B cell (primary cell): ENCODE data around the gene DENND5B. TPM values are rescaled to one million over a fixed set of nuclear protein-coding genes. Genes with fewer than 3 reads are reported as not detected.

Experiments
- ATAC-seq: fragments of 200-7000 bp; cut with Tn5 transposase; one replicate; pipeline ENCODE4 v1.10.0; 2021; ENCODE audit warnings: low read depth, mild to moderate bottlenecking, moderate number of reproducible peaks, moderate library complexity
- CTCF ChIA-PET: fragments of 350-600 bp; sonication (Branson Sonifier 250); formaldehyde crosslinking; loops from one replicate; lab custom pipeline; 2021; ENCODE audit warnings: antibody characterized with exemption, inconsistent platforms; lab: Charles Lee
- POLR2A ChIA-PET: fragments of 350-600 bp; sonication (Branson Sonifier 250); formaldehyde crosslinking; loops from one replicate; lab custom pipeline; 2021; ENCODE audit warnings: antibody characterized with exemption; lab: Charles Lee
- DNase-seq: peaks from one replicate; pipeline ENCODE4 v3.0.0; 2013
- H2AFZ ChIP-seq: 2 replicates; pipeline ENCODE4 v1.6.1; 2012; ENCODE audit warnings: mild to moderate bottlenecking, low read depth, low read length; ENCODE audit not compliant: insufficient read depth, poor library complexity, severe bottlenecking
- H3K27ac ChIP-seq, 2 donors: 1 replicate in 1 of 2; 2 replicates in 1 of 2; pipeline ENCODE4 v1.5.1; 2012 to 2013; ENCODE audit warnings: low read length in 2 of 2, mild to moderate bottlenecking in 2 of 2, moderate library complexity in 1 of 2
- H3K27me3 ChIP-seq, 4 experiments: fragments of 200-600 bp in 1 of 4; sonication (generic) in 1 of 4; replicated peaks in 1 of 4; 1 replicate in 2 of 4; 2 replicates in 2 of 4; pipeline versions ENCODE4 v1.6.1 to v1.7.0; 2013 to 2016; ENCODE audit warnings: low read length in 3 of 4, mild to moderate bottlenecking in 2 of 4, mixed read lengths in 1 of 4, moderate library complexity in 1 of 4; ENCODE audit not compliant: insufficient read depth in 4 of 4, control insufficient read depth in 3 of 4; ENCODE audit errors: control extremely low read depth in 1 of 4
- H3K36me3 ChIP-seq, 2 experiments: replicated peaks in 1 of 2; 1 replicate in 1 of 2; 2 replicates in 1 of 2; pipeline versions ENCODE4 v1.6.1 to v1.7.1; 2013; ENCODE audit warnings: low read length in 1 of 2; ENCODE audit not compliant: insufficient read depth in 2 of 2, control insufficient read depth in 1 of 2; ENCODE audit errors: control extremely low read depth in 1 of 2, extremely low read depth in 1 of 2
- H3K4me1 ChIP-seq, 2 donors: fragments of 200-600 bp in 1 of 2; sonication (generic) in 1 of 2; 1 replicate in 1 of 2; 2 replicates in 1 of 2; pipeline versions ENCODE4 v1.5.1 to v1.6.1; 2013 to 2017; ENCODE audit warnings: low read length in 2 of 2; ENCODE audit not compliant: control insufficient read depth in 2 of 2, insufficient read depth in 2 of 2
- H3K4me2 ChIP-seq: replicated peaks from 2 replicates; pipeline ENCODE3; 2012; ENCODE audit warnings: mild to moderate bottlenecking, low read depth, low read length; ENCODE audit not compliant: poor library complexity, severe bottlenecking
- H3K4me3 ChIP-seq, 5 experiments: fragments of 200-600 bp in 1 of 5; sonication (generic) in 1 of 5; 1 replicate in 3 of 5; 2 replicates in 2 of 5; pipeline versions ENCODE4 v1.5.1 to v1.7.0; 2011 to 2016; ENCODE audit warnings: low read length in 4 of 5, mild to moderate bottlenecking in 4 of 5, low read depth in 2 of 5, control low read depth in 1 of 5, moderate library complexity in 1 of 5; ENCODE audit not compliant: insufficient read depth in 1 of 5; ENCODE audit errors: control extremely low read depth in 1 of 5, extremely low read depth in 1 of 5
- H3K79me2 ChIP-seq: fragments of 200-600 bp; sonication (generic); one replicate; pipeline ENCODE4 v1.6.0; 2016; ENCODE audit warnings: low read length; ENCODE audit not compliant: control insufficient read depth, insufficient read depth
- H3K9ac ChIP-seq: fragments of 200-600 bp; sonication (generic); 2 replicates; pipeline ENCODE4 v1.6.1; 2017; ENCODE audit warnings: mild to moderate bottlenecking, low read length, moderate library complexity
- H3K9me3 ChIP-seq, 3 donors: one replicate each; pipeline versions ENCODE4 v1.6.1 to v1.7.1; 2013; ENCODE audit warnings: low read length in 2 of 3; ENCODE audit not compliant: control insufficient read depth in 2 of 3, insufficient read depth in 1 of 3; ENCODE audit errors: control extremely low read depth in 1 of 3
- H4K20me1 ChIP-seq: 2 replicates; pipeline ENCODE4 v1.6.0; 2012; ENCODE audit warnings: mild to moderate bottlenecking, low read length; ENCODE audit not compliant: insufficient read depth, control insufficient read depth, poor library complexity, severe bottlenecking
- H3K27ac Mint-ChIP-seq: one replicate; pipeline ENCODE4 v1.8.0; 2021; ENCODE audit warnings: mixed read lengths
- H3K27me3 Mint-ChIP-seq: one replicate; pipeline ENCODE4 v1.8.0; 2021; ENCODE audit warnings: mixed read lengths
- H3K4me1 Mint-ChIP-seq: one replicate; pipeline ENCODE4 v1.8.0; 2021; ENCODE audit warnings: mixed read lengths
- H3K4me3 Mint-ChIP-seq: one replicate; pipeline ENCODE4 v1.8.0; 2021; ENCODE audit warnings: mixed read lengths
- H3K9me3 Mint-ChIP-seq: one replicate; pipeline ENCODE4 v1.8.0; 2022; ENCODE audit warnings: mixed read lengths; ENCODE audit not compliant: insufficient read depth
- EZH2 ChIP-seq: IDR thresholded peaks from 2 replicates; pipeline ENCODE4 v1.6.1; 2012; ENCODE audit warnings: borderline replicate concordance, low read depth, mild to moderate bottlenecking, moderate library complexity, low read length; ENCODE audit not compliant: insufficient read depth, poor library complexity, severe bottlenecking
- WGBS: methylation state at CpG from one replicate; pipeline ENCODE4 v1.1.5; 2013; ENCODE audit warnings: missing lambda C conversion rate; ENCODE audit not compliant: insufficient coverage; 5-methylcytosine and 5-hydroxymethylcytosine counted together
- intact Hi-C: fragments of 100-400 bp; cut with micrococcal nuclease; formaldehyde crosslinking; loops from one replicate; pipeline ENCODE4 v1.10.0; 2022
- polyA plus RNA-seq: library from polyadenylated mRNA; depleted of rRNA; stranded (reverse); fragments of >200 nt; gene quantifications from 2 replicates; pipeline ENCODE4 v1.2.3, GENCODE V29; 2012
- total RNA-seq, 2 donors: library from RNA; stranded (reverse); fragments of 120-200 nt in 1 of 2; gene quantifications; 1 replicate in 1 of 2; 2 replicates in 1 of 2; pipeline versions ENCODE4 v1.2.3 to v1.2.4, GENCODE V29; 2013 to 2022
- TF ChIP-seq, protein P1 (sequence below): fragments of 200-600 bp; IDR thresholded peaks from one replicate; pipeline ENCODE4 v1.8.0; 2022; ENCODE audit warnings: antibody characterized with exemption, mild to moderate bottlenecking

Gene DENND5B
- total and polyA plus RNA-seq, 2 donors (not counting 1 experiment from before 2014, with no cell fraction given), result 18.7 to 55.3 TPM

DNA sequence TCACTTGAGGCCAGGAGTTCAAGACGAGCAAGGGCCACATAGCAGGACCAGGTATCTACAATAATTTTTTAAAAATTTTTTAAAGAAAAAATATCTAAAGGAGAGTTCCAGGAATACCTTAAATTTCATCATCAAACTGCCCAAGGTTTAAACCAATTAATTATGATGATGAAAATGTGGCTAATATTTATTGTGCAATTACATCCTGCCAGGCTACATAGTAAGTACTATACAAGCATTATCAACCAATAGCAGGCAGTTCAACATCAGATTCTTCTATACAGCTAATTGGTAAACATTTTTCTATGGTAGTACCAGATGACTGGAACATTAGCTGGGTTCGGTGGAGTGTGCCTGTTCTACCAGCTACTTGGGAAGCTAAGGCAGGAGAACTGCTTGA, 24.4 kb downstream of the DENND5B start:
- TF ChIP-seq EZH2, result no peak
- TF ChIP-seq, protein P1, sequence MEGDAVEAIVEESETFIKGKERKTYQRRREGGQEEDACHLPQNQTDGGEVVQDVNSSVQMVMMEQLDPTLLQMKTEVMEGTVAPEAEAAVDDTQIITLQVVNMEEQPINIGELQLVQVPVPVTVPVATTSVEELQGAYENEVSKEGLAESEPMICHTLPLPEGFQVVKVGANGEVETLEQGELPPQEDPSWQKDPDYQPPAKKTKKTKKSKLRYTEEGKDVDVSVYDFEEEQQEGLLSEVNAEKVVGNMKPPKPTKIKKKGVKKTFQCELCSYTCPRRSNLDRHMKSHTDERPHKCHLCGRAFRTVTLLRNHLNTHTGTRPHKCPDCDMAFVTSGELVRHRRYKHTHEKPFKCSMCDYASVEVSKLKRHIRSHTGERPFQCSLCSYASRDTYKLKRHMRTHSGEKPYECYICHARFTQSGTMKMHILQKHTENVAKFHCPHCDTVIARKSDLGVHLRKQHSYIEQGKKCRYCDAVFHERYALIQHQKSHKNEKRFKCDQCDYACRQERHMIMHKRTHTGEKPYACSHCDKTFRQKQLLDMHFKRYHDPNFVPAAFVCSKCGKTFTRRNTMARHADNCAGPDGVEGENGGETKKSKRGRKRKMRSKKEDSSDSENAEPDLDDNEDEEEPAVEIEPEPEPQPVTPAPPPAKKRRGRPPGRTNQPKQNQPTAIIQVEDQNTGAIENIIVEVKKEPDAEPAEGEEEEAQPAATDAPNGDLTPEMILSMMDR, result no peak
- intact Hi-C loops, result no loop called here
- WGBS, result no CpG with 5 or more reads among the region's 2 CpGs
- CTCF ChIA-PET, result interaction anchor here (0.8 kb wide), 1 partner anchor 11 kb away, joined by 3 read pairs; no protein-coding TSS in a partner anchor
- H3K4me1 ChIP-seq, result peaks cover 45 to 56% of the 10 kb centered on the region in 2 donors
- H4K20me1 ChIP-seq, result peaks cover 67% of the 10 kb centered on the region
- H3K4me2 ChIP-seq, result no peak overlapping the region
- Mint-ChIP-seq H3K4me3 (no peak overlapping the region), H3K27ac (peak overlapping the region; percentile 53), H3K4me1 (peaks cover 66% of the 10 kb centered on the region), H3K27me3 (no peaks in the 10 kb centered on the region), H3K9me3 (no peaks in the 10 kb centered on the region)
- ATAC-seq (no peak), DNase-seq (no peak)
- POLR2A ChIA-PET, result no interaction called here
- no peak overlapping the region for H2AFZ ChIP-seq
- no peaks in the 10 kb centered on the region for H3K27me3 ChIP-seq
- H3K36me3 ChIP-seq, result peaks cover 2% of the 10 kb centered on the region in 2 experiments
- H3K79me2 ChIP-seq, result peaks cover 98% of the 10 kb centered on the region
- no peak overlapping the region for H3K9ac ChIP-seq
- no peak overlapping the region for H3K27ac ChIP-seq
- H3K4me3 ChIP-seq, result no peak overlapping the region
- peaks cover 0 to 4% (median 0%) of the 10 kb centered on the region in 3 donors for H3K9me3 ChIP-seq

DNA sequence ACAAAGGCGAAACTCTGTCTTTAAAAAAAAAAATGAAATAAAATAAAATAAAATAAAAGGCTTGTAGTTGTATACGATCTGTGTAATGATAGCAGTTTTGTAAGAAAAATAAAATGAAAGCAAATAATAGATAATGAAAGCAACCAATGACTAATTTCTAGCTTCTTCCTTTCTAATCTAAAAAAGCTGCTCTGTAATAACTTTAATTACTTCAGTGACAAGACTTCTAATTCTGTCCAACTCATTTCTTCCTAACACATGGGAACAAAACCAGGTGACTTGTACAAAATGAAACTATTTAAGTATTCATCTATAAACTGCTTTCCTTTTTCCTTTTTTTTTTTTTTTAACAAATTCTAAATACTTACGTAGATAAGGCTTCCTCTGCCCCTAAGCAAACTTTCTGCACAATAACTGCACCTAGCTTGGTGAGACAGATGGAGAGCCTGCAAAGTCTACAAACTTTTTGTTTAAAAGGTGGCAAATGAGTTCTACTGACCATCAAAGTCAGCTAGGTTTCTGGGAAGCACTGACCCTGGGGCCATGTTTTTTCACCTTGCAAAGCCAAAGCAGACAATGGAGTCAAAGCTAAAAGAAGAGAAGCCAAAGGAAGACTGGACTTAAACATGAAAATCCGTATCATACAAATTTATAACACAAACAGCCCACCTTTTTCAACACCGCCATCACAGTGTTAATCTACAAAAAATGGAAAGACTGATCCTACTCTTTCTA, 28.2 kb downstream of the DENND5B start:
- Histone ChIP-seq H3K79me2 (peaks cover 100% of the 10 kb centered on the region), H3K4me1 (peaks cover 32 to 47% of the 10 kb centered on the region in 2 donors), H3K27ac (no peak overlapping the region), H3K9me3 (peaks cover 0 to 4% (median 2%) of the 10 kb centered on the region in 3 donors), H3K9ac (no peak overlapping the region), H3K27me3 (no peaks in the 10 kb centered on the region), H4K20me1 (peaks cover 76% of the 10 kb centered on the region), H3K4me3 (no peak overlapping the region), H2AFZ (no peak overlapping the region), H3K4me2 (no peak overlapping the region), H3K36me3 (peaks cover 0 to 3% of the 10 kb centered on the region in 2 experiments)
- ChIA-PET POLR2A (no interaction called here), CTCF (interaction anchor here (1.3 kb wide), 1 partner anchor 160 kb away, joined by 5 read pairs; no protein-coding TSS in a partner anchor)
- DNase-seq, result no peak
- H3K4me1 Mint-ChIP-seq, result peaks cover 69% of the 10 kb centered on the region
- H3K27me3 Mint-ChIP-seq, result no peaks in the 10 kb centered on the region
- ATAC-seq, result no peak
- intact Hi-C loops, result loop anchor here (5.0 kb wide), 1 partner anchor 35 kb away; no protein-coding TSS in a partner anchor
- TF ChIP-seq, protein P1, result no peak
- TF ChIP-seq EZH2, result peak; percentile 50
- no CpG with 5 or more reads among the region's 5 CpGs for WGBS
- no peak overlapping the region for H3K4me3 Mint-ChIP-seq
- H3K9me3 Mint-ChIP-seq, result no peaks in the 10 kb centered on the region
- no peak overlapping the region for H3K27ac Mint-ChIP-seq
